ENCODE results near the gene FMNL1. TPM values are rescaled to one million over a fixed set of nuclear protein-coding genes. Genes with fewer than 3 reads are reported as not detected.

Gene FMNL1
- total RNA-seq, 1 donor from 2014 or later = 3.3 TPM

GRCh38 chr17:45230410-45230786, 8.7 kb downstream of the FMNL1 start:
- Mint-ChIP-seq H3K4me1 (ENCODE audit: low read depth) (no peaks in the 10 kb centered on the region), H3K27ac (no peak overlapping the region), H3K27me3 (peaks cover 55% of the 10 kb centered on the region), H3K4me3 (ENCODE audit: low read depth) (no peak overlapping the region), H3K9me3 (ENCODE audit: low read depth) (no peaks in the 10 kb centered on the region), H3K36me3 (ENCODE audit: insufficient read depth) (no peaks in the 10 kb centered on the region)
- DNase-seq (ENCODE audit: low spot score, unreplicated experiment) = no peak
- TF ChIP-seq CTCF (IDR thresholded peaks at IDR 0.05; ENCODE audit: unreplicated experiment) = no peak

- no peak overlapping the region for H3K4me3 Mint-ChIP-seq (ENCODE audit: low read depth)
- no peak for TF ChIP-seq CTCF (IDR thresholded peaks at IDR 0.05; ENCODE audit: unreplicated experiment)
- DNase-seq (ENCODE audit: low spot score, unreplicated experiment) = no peak
- H3K4me1 Mint-ChIP-seq (ENCODE audit: low read depth) = no peaks in the 10 kb centered on the region
- H3K27me3 Mint-ChIP-seq = peaks cover 55% of the 10 kb centered on the region
- H3K27ac Mint-ChIP-seq = no peak overlapping the region
- no peaks in the 10 kb centered on the region for H3K9me3 Mint-ChIP-seq (ENCODE audit: low read depth)
- no peaks in the 10 kb centered on the region for H3K36me3 Mint-ChIP-seq (ENCODE audit: insufficient read depth)
Measured at GRCh38 chr17:45230787-45231480, 9.2 kb downstream of the FMNL1 start.

DNA sequence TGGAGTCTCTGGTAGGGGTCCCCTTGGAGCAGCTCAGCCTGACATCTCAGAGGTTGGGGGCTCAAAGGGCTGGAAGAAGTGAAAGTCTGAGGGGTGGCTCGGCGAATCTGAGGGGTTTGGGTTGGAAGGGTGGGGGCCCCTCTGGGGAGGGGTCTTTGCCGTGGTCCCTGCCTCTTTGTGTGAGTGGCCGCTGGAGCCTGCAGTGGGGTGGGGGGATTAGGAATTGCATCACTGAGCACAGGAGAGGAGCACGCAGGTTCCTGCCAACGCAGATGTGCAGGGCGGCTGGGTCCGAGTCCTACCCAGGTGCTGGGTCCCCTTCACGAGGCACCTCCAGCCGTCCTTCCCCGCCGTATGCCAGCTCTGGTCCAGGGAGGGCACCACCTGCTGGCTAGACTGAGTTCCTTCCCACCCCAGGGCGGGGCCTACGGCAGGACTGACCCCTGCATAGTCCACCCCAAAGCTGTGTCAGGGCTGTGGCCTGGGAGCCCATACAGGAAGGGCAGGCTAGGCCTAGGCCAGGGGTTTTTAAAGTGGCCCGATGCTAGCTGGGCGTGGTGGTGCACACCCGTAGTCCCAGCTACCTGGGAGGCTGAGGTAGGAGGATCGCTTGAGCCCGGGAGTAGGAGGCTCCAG, 9.9 kb downstream of the FMNL1 start:
- no peaks in the 10 kb centered on the region for H3K9me3 Mint-ChIP-seq (ENCODE audit: low read depth)
- no peaks in the 10 kb centered on the region for H3K4me1 Mint-ChIP-seq (ENCODE audit: low read depth)
- H3K36me3 Mint-ChIP-seq (ENCODE audit: insufficient read depth) = no peaks in the 10 kb centered on the region
- H3K27me3 Mint-ChIP-seq = peaks cover 51% of the 10 kb centered on the region
- no peak for DNase-seq (ENCODE audit: low spot score, unreplicated experiment)
- peak; percentile 55 for TF ChIP-seq CTCF (IDR thresholded peaks at IDR 0.05; ENCODE audit: unreplicated experiment)
- H3K4me3 Mint-ChIP-seq (ENCODE audit: low read depth) = no peak overlapping the region
- H3K27ac Mint-ChIP-seq = no peak overlapping the region

DNA sequence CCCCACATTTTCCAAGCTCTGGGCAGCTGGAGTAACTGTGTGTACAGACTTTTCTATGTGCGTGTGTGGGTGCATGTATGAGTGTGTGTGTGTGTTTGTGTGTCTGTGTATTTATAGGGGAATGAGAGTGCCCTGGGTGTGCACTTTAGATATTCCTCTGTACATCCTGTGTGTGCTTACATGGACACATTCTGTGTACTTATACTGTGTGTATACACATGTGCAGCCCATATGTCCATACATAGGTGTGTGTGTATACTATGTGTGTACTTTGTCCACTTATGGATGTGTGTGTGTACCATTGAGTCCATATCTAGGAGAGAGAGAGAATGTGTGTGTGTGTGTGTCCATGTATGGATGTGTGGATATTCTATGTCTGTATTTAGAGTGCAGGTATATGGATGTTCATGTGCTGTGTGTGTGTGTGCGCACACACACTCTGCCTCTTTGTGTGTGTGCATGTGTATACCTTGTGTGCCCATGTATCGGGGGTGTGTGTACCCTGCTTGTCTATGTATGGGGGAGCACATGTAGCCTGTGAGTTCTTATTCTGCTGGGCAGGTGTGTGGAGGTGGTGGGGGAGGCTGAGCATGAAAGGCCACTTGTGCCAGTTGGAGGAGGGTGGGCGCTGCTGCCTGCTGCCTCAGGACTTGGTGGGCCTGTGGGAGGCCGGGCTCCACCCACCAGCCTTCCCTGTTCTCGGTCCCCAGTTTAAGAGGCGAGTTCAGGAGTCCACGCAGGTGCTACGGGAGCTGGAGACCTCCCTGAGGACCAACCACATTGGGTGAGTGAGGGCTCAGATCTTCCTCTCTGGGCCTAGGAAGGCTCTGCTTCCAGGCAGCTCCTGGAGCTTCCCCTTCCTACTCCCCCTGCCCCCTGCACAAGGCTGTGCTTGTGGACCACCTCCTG, 11.1 kb downstream of the FMNL1 start:
- DNase-seq (ENCODE audit: low spot score, unreplicated experiment) = no peak
- H3K4me1 Mint-ChIP-seq (ENCODE audit: low read depth) = no peaks in the 10 kb centered on the region
- no peaks in the 10 kb centered on the region for H3K9me3 Mint-ChIP-seq (ENCODE audit: low read depth)
- H3K27ac Mint-ChIP-seq = no peak overlapping the region
- TF ChIP-seq CTCF (IDR thresholded peaks at IDR 0.05; ENCODE audit: unreplicated experiment) = no peak
- no peak overlapping the region for H3K4me3 Mint-ChIP-seq (ENCODE audit: low read depth)
- H3K36me3 Mint-ChIP-seq (ENCODE audit: insufficient read depth) = no peaks in the 10 kb centered on the region
- peaks cover 56% of the 10 kb centered on the region for H3K27me3 Mint-ChIP-seq

- no peak overlapping the region for H3K4me3 Mint-ChIP-seq (ENCODE audit: low read depth)
- DNase-seq (ENCODE audit: low spot score, unreplicated experiment) = no peak
- H3K9me3 Mint-ChIP-seq (ENCODE audit: low read depth) = no peaks in the 10 kb centered on the region
- peaks cover 58% of the 10 kb centered on the region for H3K27me3 Mint-ChIP-seq
- H3K4me1 Mint-ChIP-seq (ENCODE audit: low read depth) = no peaks in the 10 kb centered on the region
- no peak overlapping the region for H3K27ac Mint-ChIP-seq
- no peaks in the 10 kb centered on the region for H3K36me3 Mint-ChIP-seq (ENCODE audit: insufficient read depth)
- no peak for TF ChIP-seq CTCF (IDR thresholded peaks at IDR 0.05; ENCODE audit: unreplicated experiment)
Measured at GRCh38 chr17:45233423-45233924, 11.8 kb downstream of the FMNL1 start.

All from progenitor cell of endocrine pancreas (in vitro differentiated cells).